H9 (cell line): ENCODE data around the gene ANXA10. TPM values are rescaled to one million over a fixed set of nuclear protein-coding genes. Genes with fewer than 3 reads are reported as not detected.

Source experiments
- DNase-seq: peaks from one replicate; pipeline ENCODE4 v3.0.0-alpha.2; 2017
- H2AFZ ChIP-seq: one replicate; pipeline ENCODE4 v1.6.1; 2013; ENCODE audit warnings: mild to moderate bottlenecking, low read length, control low read depth, moderate library complexity
- H2AK5ac ChIP-seq: 2 replicates; pipeline ENCODE4 v1.6.1; 2013; ENCODE audit warnings: low read length, control low read depth, mixed read lengths; ENCODE audit not compliant: insufficient read length
- H2BK120ac ChIP-seq: one replicate; pipeline ENCODE4 v1.6.1; 2013; ENCODE audit warnings: low read depth, mild to moderate bottlenecking, low read length, control low read depth, inconsistent platforms; ENCODE audit not compliant: poor library complexity, severe bottlenecking
- H2BK12ac ChIP-seq: 2 replicates; pipeline ENCODE4 v1.6.1; 2013; ENCODE audit warnings: low read length, control low read depth, mixed read lengths, low read depth; ENCODE audit not compliant: insufficient read length
- H2BK15ac ChIP-seq: 2 replicates; pipeline ENCODE4 v1.6.1; 2013; ENCODE audit warnings: low read depth, low read length, control low read depth
- H2BK20ac ChIP-seq: one replicate; pipeline ENCODE4 v1.6.1; 2013; ENCODE audit warnings: low read depth, mild to moderate bottlenecking, low read length, control low read depth, inconsistent platforms; ENCODE audit not compliant: poor library complexity, severe bottlenecking
- H2BK5ac ChIP-seq: 2 replicates; pipeline ENCODE4 v1.6.1; 2013; ENCODE audit warnings: low read length, control low read depth, mixed read lengths; ENCODE audit not compliant: insufficient read length
- H3K14ac ChIP-seq: 2 replicates; pipeline ENCODE4 v1.6.1; 2013; ENCODE audit warnings: low read length, control low read depth; ENCODE audit not compliant: insufficient read depth
- H3K18ac ChIP-seq: 2 replicates; pipeline ENCODE4 v1.6.1; 2013; ENCODE audit warnings: low read depth, mild to moderate bottlenecking, mixed read lengths, low read length, control low read depth; ENCODE audit not compliant: insufficient read length
- H3K23ac ChIP-seq: 2 replicates; pipeline ENCODE4 v1.6.1; 2013; ENCODE audit warnings: low read length, control low read depth, mixed read lengths, low read depth; ENCODE audit not compliant: insufficient read length
- H3K23me2 ChIP-seq: 2 replicates; pipeline ENCODE4 v1.6.1; 2013; ENCODE audit warnings: low read depth, mild to moderate bottlenecking, mixed read lengths, low read length, control low read depth; ENCODE audit not compliant: insufficient read length, poor library complexity, severe bottlenecking
- H3K27ac ChIP-seq: 2 replicates; pipeline ENCODE4 v1.5.1; 2013; ENCODE audit warnings: low read length, control low read depth, mixed read lengths, low read depth; ENCODE audit not compliant: insufficient read length
- H3K27me3 ChIP-seq: 2 replicates; pipeline ENCODE4 v1.6.1; 2013; ENCODE audit warnings: low read length, control low read depth, inconsistent platforms; ENCODE audit not compliant: insufficient read depth
- H3K4ac ChIP-seq: 2 replicates; pipeline ENCODE4 v1.6.1; 2013; ENCODE audit warnings: low read depth, mild to moderate bottlenecking, control low read depth, inconsistent platforms, low read length, moderate library complexity
- H3K4me1 ChIP-seq: 2 replicates; pipeline ENCODE4 v1.6.1; 2013; ENCODE audit warnings: low read length, control low read depth, inconsistent platforms; ENCODE audit not compliant: insufficient read depth
- H3K4me2 ChIP-seq: 2 replicates; pipeline ENCODE4 v1.6.1; 2013; ENCODE audit warnings: low read length, control low read depth, mixed read lengths; ENCODE audit not compliant: insufficient read length, insufficient read depth
- H3K56ac ChIP-seq: 2 replicates; pipeline ENCODE4 v1.6.1; 2013; ENCODE audit warnings: low read depth, mild to moderate bottlenecking, mixed read lengths, low read length, control low read depth; ENCODE audit not compliant: insufficient read length
- H3K79me1 ChIP-seq: 2 replicates; pipeline ENCODE4 v1.6.1; 2013; ENCODE audit warnings: low read depth, mild to moderate bottlenecking, moderate library complexity, low read length, control low read depth, inconsistent platforms; ENCODE audit not compliant: insufficient read depth, poor library complexity, severe bottlenecking
- H3K79me2 ChIP-seq: 2 replicates; pipeline ENCODE4 v1.6.1; 2013; ENCODE audit warnings: low read length, control low read depth, inconsistent platforms; ENCODE audit not compliant: insufficient read depth
- H3K9ac ChIP-seq: 2 replicates; pipeline ENCODE4 v1.6.1; 2013; ENCODE audit warnings: low read length, control low read depth, mixed read lengths; ENCODE audit not compliant: insufficient read length; ENCODE audit errors: extremely low read depth
- H3K9me3 ChIP-seq: one replicate; pipeline ENCODE4 v1.6.1; 2013; ENCODE audit warnings: low read depth, low read length, inconsistent platforms; ENCODE audit not compliant: control insufficient read depth
- H3T11ph ChIP-seq: one replicate; pipeline ENCODE4 v1.6.1; 2013; ENCODE audit warnings: mild to moderate bottlenecking, low read length, control low read depth, inconsistent platforms
- H4K20me1 ChIP-seq: one replicate; pipeline ENCODE4 v1.6.1; 2013; ENCODE audit not compliant: control insufficient read depth, insufficient read length, insufficient read depth
- H4K5ac ChIP-seq: 2 replicates; pipeline ENCODE4 v1.6.1; 2013; ENCODE audit warnings: low read depth, mild to moderate bottlenecking, mixed read lengths, low read length, control low read depth; ENCODE audit not compliant: insufficient read length
- H4K8ac ChIP-seq: replicated peaks from 2 replicates; pipeline ENCODE4 v1.6.1; 2013; ENCODE audit warnings: low read length, control low read depth, mixed read lengths, low read depth; ENCODE audit not compliant: insufficient read length
- H4K91ac ChIP-seq: 2 replicates; pipeline ENCODE4 v1.6.1; 2013; ENCODE audit warnings: low read depth, mild to moderate bottlenecking, moderate library complexity, mixed read lengths, low read length, control low read depth; ENCODE audit not compliant: insufficient read length
- H3K27ac Mint-ChIP-seq, 3 experiments: 2 replicates in 2 of 3; 3 replicates in 1 of 3; pipeline ENCODE4 v1.8.0; 2020 to 2021; ENCODE audit warnings: mixed read lengths in 3 of 3, mild to moderate bottlenecking in 1 of 3, moderate library complexity in 1 of 3
- H3K27me3 Mint-ChIP-seq: 2 replicates; pipeline ENCODE4 v1.8.0; 2021; ENCODE audit warnings: low read depth, mild to moderate bottlenecking, moderate library complexity, mixed read lengths
- H3K36me3 Mint-ChIP-seq, 3 experiments: 2 replicates in 2 of 3; 3 replicates in 1 of 3; pipeline ENCODE4 v1.8.0; 2020 to 2021; ENCODE audit warnings: low read depth in 3 of 3, mixed read lengths in 3 of 3; ENCODE audit not compliant: insufficient read depth in 1 of 3
- H3K4me1 Mint-ChIP-seq, 2 experiments: 2 replicates each; pipeline ENCODE4 v1.8.0; 2020; ENCODE audit warnings: mixed read lengths in 2 of 2
- H3K4me3 Mint-ChIP-seq, 2 experiments: 2 replicates in 1 of 2; 3 replicates in 1 of 2; pipeline ENCODE4 v1.8.0; 2020 to 2021; ENCODE audit warnings: mild to moderate bottlenecking in 2 of 2, mixed read lengths in 2 of 2, moderate library complexity in 1 of 2
- H3K9me3 Mint-ChIP-seq, 2 experiments: 2 replicates in 1 of 2; 3 replicates in 1 of 2; pipeline ENCODE4 v1.8.0; 2020; ENCODE audit warnings: mild to moderate bottlenecking in 2 of 2, mixed read lengths in 2 of 2, moderate library complexity in 1 of 2
- WGBS: extraction: QIAGEN DNeasy Blood & Tissue Kit; methylation state at CpG from one replicate; pipeline ENCODE4 v1.1.7; 2013; ENCODE audit warnings: missing lambda C conversion rate, low lambda C conversion rate, mixed read lengths; ENCODE audit not compliant: insufficient read length; ENCODE audit errors: extremely low coverage; 5-methylcytosine and 5-hydroxymethylcytosine counted together
- total RNA-seq: library from RNA; stranded (reverse); gene quantifications from 2 replicates; pipeline ENCODE4 v1.2.1, GENCODE V29; 2021
- TF ChIP-seq, protein P1 (sequence below): fragments of 200-600 bp; sonication (generic); conservative IDR thresholded peaks from 3 replicates; pipeline ENCODE4 v1.8.0; 2021; ENCODE audit warnings: antibody characterized with exemption, mild to moderate bottlenecking

The ANXA10 gene
- total RNA-seq, 1 experiment from 2014 or later: not detected

DNA sequence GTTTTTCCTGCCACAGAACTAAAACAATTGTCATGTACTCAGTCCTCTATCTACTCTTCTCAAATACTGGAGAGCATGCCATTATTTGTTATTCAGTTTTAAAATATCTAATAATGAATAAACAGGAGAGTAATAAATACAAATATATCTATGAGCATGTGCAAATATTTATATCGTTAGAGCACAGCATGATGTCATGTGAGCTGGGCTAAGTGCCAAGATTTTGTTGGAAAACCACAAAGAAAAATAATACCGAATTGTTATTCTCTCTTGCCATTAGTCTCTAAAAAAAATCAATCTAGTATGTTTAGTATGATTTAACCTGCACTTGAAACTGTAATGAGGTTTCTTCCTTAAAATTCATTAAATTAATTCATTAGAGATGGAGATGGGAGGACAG, 129.0 kb downstream of the ANXA10 start:
- H3K27ac Mint-ChIP-seq: no peak overlapping the region

More for the DNA sequence above, 129.0 kb downstream of the ANXA10 start:
- Histone ChIP-seq H2BK12ac (no peak overlapping the region), H4K20me1 (no peaks in the 10 kb centered on the region), H2BK20ac (no peak overlapping the region), H3K4ac (no peak overlapping the region), H3K79me1 (no peaks in the 10 kb centered on the region), H3K23me2 (no peaks in the 10 kb centered on the region), H3K18ac (no peak overlapping the region), H3K4me1 (no peaks in the 10 kb centered on the region), H3K79me2 (no peaks in the 10 kb centered on the region), H4K5ac (no peak overlapping the region), H3K56ac (no peak overlapping the region), H3K23ac (no peak overlapping the region), H3K9me3 (no peaks in the 10 kb centered on the region), H3K14ac (no peak overlapping the region), H3K9ac (no peak overlapping the region), H2AFZ (no peak overlapping the region), H2BK15ac (no peak overlapping the region), H4K91ac (no peak overlapping the region), H3T11ph (no peak overlapping the region), H2AK5ac (no peak overlapping the region), H2BK120ac (no peak overlapping the region), H4K8ac (no peak overlapping the region), H3K27ac (no peak overlapping the region), H3K27me3 (no peaks in the 10 kb centered on the region), H2BK5ac (no peak overlapping the region), H3K4me2 (no peak overlapping the region)
- no peak for DNase-seq
- peaks cover 0 to 4% of the 10 kb centered on the region in 2 experiments; a peak in 2 of 4 replicates for H3K4me1 Mint-ChIP-seq
- no CpG with 5 or more reads among the region's 2 CpGs for WGBS
- TF ChIP-seq, protein P1, sequence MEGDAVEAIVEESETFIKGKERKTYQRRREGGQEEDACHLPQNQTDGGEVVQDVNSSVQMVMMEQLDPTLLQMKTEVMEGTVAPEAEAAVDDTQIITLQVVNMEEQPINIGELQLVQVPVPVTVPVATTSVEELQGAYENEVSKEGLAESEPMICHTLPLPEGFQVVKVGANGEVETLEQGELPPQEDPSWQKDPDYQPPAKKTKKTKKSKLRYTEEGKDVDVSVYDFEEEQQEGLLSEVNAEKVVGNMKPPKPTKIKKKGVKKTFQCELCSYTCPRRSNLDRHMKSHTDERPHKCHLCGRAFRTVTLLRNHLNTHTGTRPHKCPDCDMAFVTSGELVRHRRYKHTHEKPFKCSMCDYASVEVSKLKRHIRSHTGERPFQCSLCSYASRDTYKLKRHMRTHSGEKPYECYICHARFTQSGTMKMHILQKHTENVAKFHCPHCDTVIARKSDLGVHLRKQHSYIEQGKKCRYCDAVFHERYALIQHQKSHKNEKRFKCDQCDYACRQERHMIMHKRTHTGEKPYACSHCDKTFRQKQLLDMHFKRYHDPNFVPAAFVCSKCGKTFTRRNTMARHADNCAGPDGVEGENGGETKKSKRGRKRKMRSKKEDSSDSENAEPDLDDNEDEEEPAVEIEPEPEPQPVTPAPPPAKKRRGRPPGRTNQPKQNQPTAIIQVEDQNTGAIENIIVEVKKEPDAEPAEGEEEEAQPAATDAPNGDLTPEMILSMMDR: no peak
- H3K36me3 Mint-ChIP-seq: peaks cover 0 to 4% (median 0%) of the 10 kb centered on the region in 3 experiments; a peak in 1 of 7 replicates
- H3K9me3 Mint-ChIP-seq: peaks cover 0 to 3% of the 10 kb centered on the region in 2 experiments; a peak in 2 of 5 replicates
- H3K27me3 Mint-ChIP-seq: no peaks in the 10 kb centered on the region
- no peak overlapping the region for H3K4me3 Mint-ChIP-seq

Other genes with a start within 250 kb of the ANXA10 start
- 3.9 and 4.1 TPM in 2 replicates for gene DDX60, start 226.2 kb downstream of the ANXA10 start, total RNA-seq